Measurements from ENCODE around the gene FBP1. TPM values are rescaled to one million over a fixed set of nuclear protein-coding genes. Genes with fewer than 3 reads are reported as not detected.

Gene FBP1
- total and polyA plus RNA-seq, 7 donors = 0.24 to 1.4 (median 0.83) TPM

DNA sequence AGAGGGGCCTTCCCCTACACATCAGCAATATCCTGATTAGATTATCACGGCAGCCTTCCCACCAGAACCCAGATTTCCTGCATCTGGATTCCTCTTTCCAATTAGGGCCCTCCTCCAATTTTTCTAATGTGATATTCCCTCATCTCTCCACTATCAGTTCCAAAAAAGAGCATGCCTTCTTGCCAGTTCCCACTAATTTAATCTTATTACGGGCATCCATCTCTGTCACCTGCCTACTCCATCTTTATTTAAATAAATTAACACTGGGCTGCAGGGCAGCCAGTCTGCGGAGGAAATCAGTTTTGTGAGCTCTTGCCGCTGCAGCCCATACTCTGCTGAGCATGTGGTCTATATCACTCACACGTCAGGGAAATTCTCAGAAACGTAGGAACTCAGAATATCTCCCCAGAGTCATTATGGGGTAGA is 29.1 kb downstream of the FBP1 start:
- TF ChIP-seq, protein P1, sequence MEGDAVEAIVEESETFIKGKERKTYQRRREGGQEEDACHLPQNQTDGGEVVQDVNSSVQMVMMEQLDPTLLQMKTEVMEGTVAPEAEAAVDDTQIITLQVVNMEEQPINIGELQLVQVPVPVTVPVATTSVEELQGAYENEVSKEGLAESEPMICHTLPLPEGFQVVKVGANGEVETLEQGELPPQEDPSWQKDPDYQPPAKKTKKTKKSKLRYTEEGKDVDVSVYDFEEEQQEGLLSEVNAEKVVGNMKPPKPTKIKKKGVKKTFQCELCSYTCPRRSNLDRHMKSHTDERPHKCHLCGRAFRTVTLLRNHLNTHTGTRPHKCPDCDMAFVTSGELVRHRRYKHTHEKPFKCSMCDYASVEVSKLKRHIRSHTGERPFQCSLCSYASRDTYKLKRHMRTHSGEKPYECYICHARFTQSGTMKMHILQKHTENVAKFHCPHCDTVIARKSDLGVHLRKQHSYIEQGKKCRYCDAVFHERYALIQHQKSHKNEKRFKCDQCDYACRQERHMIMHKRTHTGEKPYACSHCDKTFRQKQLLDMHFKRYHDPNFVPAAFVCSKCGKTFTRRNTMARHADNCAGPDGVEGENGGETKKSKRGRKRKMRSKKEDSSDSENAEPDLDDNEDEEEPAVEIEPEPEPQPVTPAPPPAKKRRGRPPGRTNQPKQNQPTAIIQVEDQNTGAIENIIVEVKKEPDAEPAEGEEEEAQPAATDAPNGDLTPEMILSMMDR (IDR thresholded peaks at IDR 0.05) = no peak
- Histone ChIP-seq H3K4me3 (no peak overlapping the region), H3K27me3 (ENCODE audit: insufficient read depth in 3 of 3, low read length in 2 of 3) (peaks cover 0 to 2% (median 0%) of the 10 kb centered on the region in 3 donors), H3K9me3 (no peaks in the 10 kb centered on the region), H3K27ac (no peak overlapping the region), H3K4me1 (no peaks in the 10 kb centered on the region), H3K36me3 (ENCODE audit: insufficient read depth in 1 of 2, low read depth in 1 of 2) (no peaks in the 10 kb centered on the region)
- ATAC-seq = no peak
- no peak for DNase-seq
- WGBS, 3 donors = 50 to 60% (median 55%) methylated on average over 6 of the region's 6 CpGs
- intact Hi-C loops (cut with DNase I) = no loop called here

- WGBS, 3 donors = 92 to 98% (median 96%) methylated on average over 8 of the region's 8 CpGs
- Histone ChIP-seq H3K4me3 (no peak overlapping the region), H3K27me3 (ENCODE audit: insufficient read depth in 3 of 3, low read length in 2 of 3) (peaks cover 0 to 2% (median 0%) of the 10 kb centered on the region in 3 donors), H3K4me1 (no peaks in the 10 kb centered on the region), H3K27ac (no peak overlapping the region), H3K9me3 (no peaks in the 10 kb centered on the region), H3K36me3 (ENCODE audit: insufficient read depth in 1 of 2, low read depth in 1 of 2) (no peaks in the 10 kb centered on the region)
- intact Hi-C loops (cut with DNase I) = no loop called here
- TF ChIP-seq, protein P1 (IDR thresholded peaks at IDR 0.05) = no peak
- ATAC-seq (no peak), DNase-seq (no peak)
These were observed 32.0 kb downstream of the FBP1 start for GRCh38 chr9:94607423-94607691.

DNA sequence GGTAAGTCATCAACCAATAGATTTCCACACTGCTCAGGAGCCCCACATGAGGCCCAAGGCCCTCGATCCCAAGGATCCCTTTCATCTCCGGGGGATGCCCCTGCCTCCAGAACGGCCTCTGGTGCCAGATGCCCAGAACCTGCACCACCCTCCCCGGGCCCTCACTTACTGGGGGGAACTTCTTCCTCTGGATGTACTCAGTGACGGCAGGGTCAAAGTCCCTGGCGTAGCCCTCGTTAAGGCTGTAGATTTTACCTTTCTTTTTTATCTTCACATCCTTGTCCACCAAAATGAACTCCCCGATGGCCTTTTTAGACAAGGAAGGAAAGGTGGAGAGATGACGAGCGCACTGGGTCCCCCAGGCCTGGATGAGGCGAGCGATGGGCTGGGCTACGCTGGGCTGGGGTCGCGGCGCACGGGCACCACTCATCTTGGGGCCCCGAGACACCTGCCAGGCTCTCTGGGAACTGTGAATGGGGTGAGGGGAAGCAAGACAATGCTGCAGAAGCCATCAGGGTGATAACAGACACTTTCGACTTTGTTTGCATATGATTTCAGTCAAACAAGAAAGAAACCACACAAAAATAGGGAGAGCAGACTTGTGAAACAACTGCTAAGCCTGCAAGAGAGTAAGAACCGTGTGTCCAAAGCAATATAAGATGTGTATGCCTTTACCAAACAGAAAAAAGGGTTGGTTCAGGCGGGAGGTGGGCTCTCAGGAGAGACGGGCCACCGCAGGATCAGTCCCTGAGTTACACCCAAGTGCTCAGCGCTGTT is 32.5 kb downstream of the FBP1 start:
- no peak overlapping the region for H3K27ac ChIP-seq
- no peaks in the 10 kb centered on the region for H3K36me3 ChIP-seq (ENCODE audit: insufficient read depth in 1 of 2, low read depth in 1 of 2)
- intact Hi-C loops (cut with DNase I) = no loop called here
- no peaks in the 10 kb centered on the region for H3K4me1 ChIP-seq
- TF ChIP-seq, protein P1 (IDR thresholded peaks at IDR 0.05) = no peak
- 87 to 95% (median 91%) methylated on average over 24 of the region's 24 CpGs for WGBS, 3 donors
- no peak overlapping the region for H3K4me3 ChIP-seq
- no peaks in the 10 kb centered on the region for H3K9me3 ChIP-seq
- ATAC-seq (no peak), DNase-seq (no peak)
- H3K27me3 ChIP-seq (ENCODE audit: insufficient read depth in 3 of 3, low read length in 2 of 3) = peaks cover 0 to 2% (median 0%) of the 10 kb centered on the region in 3 donors

- Histone ChIP-seq H3K36me3 (ENCODE audit: insufficient read depth in 1 of 2, low read depth in 1 of 2) (no peaks in the 10 kb centered on the region), H3K4me3 (no peak overlapping the region), H3K27me3 (ENCODE audit: insufficient read depth in 3 of 3, low read length in 2 of 3) (peaks cover 0 to 2% (median 0%) of the 10 kb centered on the region in 3 donors), H3K9me3 (no peaks in the 10 kb centered on the region), H3K4me1 (peaks cover 5% of the 10 kb centered on the region), H3K27ac (no peak overlapping the region)
- TF ChIP-seq, protein P1 (IDR thresholded peaks at IDR 0.05) = peak; percentile 71
- WGBS, 3 donors = 19 to 29% (median 26%) methylated on average over 21 of the region's 21 CpGs
- ATAC-seq (peak; percentile 49 to 68 (median 64)), DNase-seq (peak; percentile 64 to 80)
- intact Hi-C loops (cut with DNase I) = loop anchor here (2.0 to 5.0 kb wide), 2 partner anchors 51 to 311 kb away; no protein-coding TSS in a partner anchor
These were observed 35.8 kb downstream of the FBP1 start for GRCh38 chr9:94603259-94604160.

Data from psoas muscle (tissue), 8 donors.